ENCODE data around the gene BMP6. TPM values are rescaled to one million over a fixed set of nuclear protein-coding genes. Genes with fewer than 3 reads are reported as not detected.

BMP6 gene
- total RNA-seq, 4 donors from 2014 or later = 1.8 to 7.4 (median 3.8) TPM

- Histone ChIP-seq H3K27me3 (no peaks in the 10 kb centered on the region), H3K27ac (no peak overlapping the region), H3K36me3 (peaks cover 31% of the 10 kb centered on the region), H3K9me3 (no peaks in the 10 kb centered on the region), H3K4me3 (no peak overlapping the region), H3K4me1 (peaks cover 24% of the 10 kb centered on the region)
- WGBS = 85% methylated on average over 4 of the region's 4 CpGs
- DNase-seq (ENCODE audit: low spot score in 2 of 2) = no peak
- TF ChIP-seq, protein P1, sequence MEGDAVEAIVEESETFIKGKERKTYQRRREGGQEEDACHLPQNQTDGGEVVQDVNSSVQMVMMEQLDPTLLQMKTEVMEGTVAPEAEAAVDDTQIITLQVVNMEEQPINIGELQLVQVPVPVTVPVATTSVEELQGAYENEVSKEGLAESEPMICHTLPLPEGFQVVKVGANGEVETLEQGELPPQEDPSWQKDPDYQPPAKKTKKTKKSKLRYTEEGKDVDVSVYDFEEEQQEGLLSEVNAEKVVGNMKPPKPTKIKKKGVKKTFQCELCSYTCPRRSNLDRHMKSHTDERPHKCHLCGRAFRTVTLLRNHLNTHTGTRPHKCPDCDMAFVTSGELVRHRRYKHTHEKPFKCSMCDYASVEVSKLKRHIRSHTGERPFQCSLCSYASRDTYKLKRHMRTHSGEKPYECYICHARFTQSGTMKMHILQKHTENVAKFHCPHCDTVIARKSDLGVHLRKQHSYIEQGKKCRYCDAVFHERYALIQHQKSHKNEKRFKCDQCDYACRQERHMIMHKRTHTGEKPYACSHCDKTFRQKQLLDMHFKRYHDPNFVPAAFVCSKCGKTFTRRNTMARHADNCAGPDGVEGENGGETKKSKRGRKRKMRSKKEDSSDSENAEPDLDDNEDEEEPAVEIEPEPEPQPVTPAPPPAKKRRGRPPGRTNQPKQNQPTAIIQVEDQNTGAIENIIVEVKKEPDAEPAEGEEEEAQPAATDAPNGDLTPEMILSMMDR (IDR thresholded peaks at IDR 0.05) = no peak
Measured at GRCh38 chr6:7906741-7907140, 180.8 kb downstream of the BMP6 start.

- WGBS = 91% methylated on average over 4 of the region's 4 CpGs
- DNase-seq (ENCODE audit: low spot score in 2 of 2) = no peak
- TF ChIP-seq POLR2AphosphoS5 (IDR thresholded peaks at IDR 0.05) (no peak), POLR2A (IDR thresholded peaks at IDR 0.05) (no peak), EP300 (IDR thresholded peaks at IDR 0.05) (no peak)
- TF ChIP-seq, protein P1 (IDR thresholded peaks at IDR 0.05) = no peak
- Histone ChIP-seq H3K4me1 (peaks cover 24% of the 10 kb centered on the region), H3K9me3 (no peaks in the 10 kb centered on the region), H3K27ac (no peak overlapping the region), H3K36me3 (peaks cover 27% of the 10 kb centered on the region), H3K27me3 (no peaks in the 10 kb centered on the region), H3K4me3 (no peak overlapping the region)
Measured at GRCh38 chr6:7907159-7907558, 181.3 kb downstream of the BMP6 start.

DNA sequence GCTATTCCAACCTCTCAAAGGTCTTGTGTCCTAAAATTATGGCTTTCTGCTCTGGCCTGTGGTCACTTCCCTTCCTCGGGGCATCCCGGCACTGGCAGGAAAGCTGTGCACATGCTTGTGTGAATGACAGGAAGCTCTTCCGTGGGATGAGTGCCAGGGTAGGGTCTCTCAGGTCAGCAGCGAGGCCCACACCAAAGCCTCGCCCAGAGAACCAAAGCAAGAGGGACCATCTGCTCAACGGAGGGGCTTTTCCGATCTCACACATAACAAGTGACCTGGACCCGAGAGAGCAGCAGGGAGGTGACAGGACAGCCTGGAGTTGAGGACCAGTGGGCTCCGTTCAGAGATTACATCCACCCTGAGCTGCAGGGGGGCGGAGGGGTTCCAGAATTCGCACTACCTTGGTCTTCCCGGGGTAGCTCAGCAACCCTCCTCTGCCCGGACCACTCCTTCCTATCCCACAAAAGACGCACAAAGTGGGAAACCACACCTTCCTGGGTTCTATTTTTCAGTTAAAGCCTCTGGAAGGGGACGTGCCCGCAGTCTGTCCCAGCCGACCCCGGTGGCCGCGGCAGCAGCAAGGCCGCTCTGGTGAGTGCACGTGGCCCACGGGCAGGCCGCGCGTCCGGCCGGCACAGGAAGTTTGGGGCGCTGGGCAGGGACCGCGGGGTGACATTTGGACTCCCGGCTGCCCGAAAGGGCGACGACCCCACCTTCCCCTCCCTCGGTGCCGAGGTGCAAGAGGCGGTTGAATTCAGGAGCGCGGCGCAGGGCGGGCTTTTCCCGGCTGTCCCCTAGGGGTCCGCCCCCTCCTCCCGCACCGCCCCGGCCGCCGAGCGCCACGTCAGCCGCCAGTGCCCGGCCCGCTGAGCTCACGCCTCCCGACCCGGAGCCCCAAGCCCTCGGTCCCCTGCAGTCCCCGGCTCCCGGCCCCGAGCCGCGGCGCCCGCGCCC, 183.7 kb downstream of the BMP6 start:
- peak overlapping the region; percentile 84 for H3K27ac ChIP-seq
- 28% methylated on average over 7 of the region's 66 CpGs for WGBS
- no peaks in the 10 kb centered on the region for H3K27me3 ChIP-seq
- TF ChIP-seq, protein P1 (IDR thresholded peaks at IDR 0.05) = no peak
- TF ChIP-seq POLR2AphosphoS5 (IDR thresholded peaks at IDR 0.05) (no peak), EP300 (IDR thresholded peaks at IDR 0.05) (no peak), POLR2A (IDR thresholded peaks at IDR 0.05) (no peak)
- peaks cover 24% of the 10 kb centered on the region for H3K4me1 ChIP-seq
- H3K4me3 ChIP-seq = peak overlapping the region; percentile 96
- DNase-seq (ENCODE audit: low spot score in 2 of 2) = peak in 1 of 2 donors; percentile 76
- peaks cover 3% of the 10 kb centered on the region for H3K36me3 ChIP-seq
- no peaks in the 10 kb centered on the region for H3K9me3 ChIP-seq

DNA sequence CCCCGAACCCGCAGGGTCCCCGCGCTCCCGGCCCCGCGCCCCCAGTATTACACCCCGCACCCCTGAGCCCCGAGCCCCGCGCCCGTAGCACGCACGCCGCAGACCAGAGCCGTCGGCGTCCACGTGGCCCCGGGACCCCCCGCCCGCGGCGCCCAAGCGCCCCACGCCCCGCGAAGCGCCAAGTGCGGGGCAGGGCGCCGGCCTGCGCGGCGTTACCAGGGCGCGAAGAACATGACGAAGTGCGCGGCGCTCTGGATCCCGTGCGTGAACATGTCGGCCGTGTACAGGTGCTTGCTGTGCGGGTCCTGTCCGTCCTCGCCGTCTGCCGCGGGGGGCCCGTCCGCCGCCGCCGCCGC, 184.4 kb downstream of the BMP6 start:
- no CpG with 5 or more reads among the region's 57 CpGs for WGBS
- Histone ChIP-seq H3K4me3 (peak overlapping the region; percentile 96), H3K27ac (peak overlapping the region; percentile 84), H3K36me3 (no peaks in the 10 kb centered on the region), H3K27me3 (no peaks in the 10 kb centered on the region), H3K9me3 (no peaks in the 10 kb centered on the region), H3K4me1 (peaks cover 22% of the 10 kb centered on the region)
- DNase-seq (ENCODE audit: low spot score in 2 of 2) = no peak
- TF ChIP-seq, protein P1 (IDR thresholded peaks at IDR 0.05) = no peak
- no peak for TF ChIP-seq POLR2A (IDR thresholded peaks at IDR 0.05)
- no peak for TF ChIP-seq EP300 (IDR thresholded peaks at IDR 0.05)
- no peak for TF ChIP-seq POLR2AphosphoS5 (IDR thresholded peaks at IDR 0.05)

DNA sequence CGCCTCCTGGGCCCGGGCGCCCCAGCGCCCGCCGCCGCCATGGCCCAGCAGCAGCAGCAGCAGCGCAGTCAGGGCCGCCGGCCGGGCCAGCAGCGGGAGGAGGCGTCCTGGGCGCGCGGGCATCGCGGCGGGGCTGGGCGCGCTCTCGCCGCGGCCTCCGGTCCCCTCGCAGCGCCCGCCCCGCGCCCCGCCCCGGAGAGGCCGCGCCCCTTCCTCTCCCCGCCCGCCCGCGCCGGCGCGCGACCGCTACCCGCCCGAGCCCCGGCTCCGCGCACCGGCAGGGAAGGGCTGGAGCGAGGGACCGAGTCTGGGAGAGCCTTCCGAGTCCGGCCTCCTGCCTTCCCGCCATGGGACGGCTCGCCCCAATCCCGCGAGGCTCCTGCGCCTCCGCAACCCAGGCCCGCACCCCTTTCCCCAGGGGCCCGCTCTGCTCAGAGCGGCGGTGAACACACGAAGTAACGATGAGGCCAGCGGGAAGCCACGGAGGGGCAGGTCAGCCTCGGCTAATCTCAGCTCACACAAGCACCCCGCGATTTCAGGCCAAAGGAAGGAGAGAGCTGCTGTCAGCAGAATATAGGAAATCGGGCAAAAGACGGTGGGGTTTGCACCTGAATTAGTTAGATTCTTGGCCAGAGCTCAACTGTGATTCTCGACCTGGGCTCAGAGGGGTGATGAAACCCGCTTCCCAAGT, 184.9 kb downstream of the BMP6 start, which contains the start of gene TXNDC5:
TXNDC5 (minus strand) TSS at position 135 of the 691 bp plus-strand sequence; CDS start at position 123, 12 bp downstream.
- 14% methylated on average over 11 of the region's 75 CpGs for WGBS
- Histone ChIP-seq H3K4me1 (peaks cover 22% of the 10 kb centered on the region), H3K27me3 (no peaks in the 10 kb centered on the region), H3K9me3 (no peaks in the 10 kb centered on the region), H3K27ac (peak within 1 kb of the TSS; percentile 84), H3K36me3 (no peaks in the 10 kb centered on the region), H3K4me3 (peak within 1 kb of the TSS; percentile 96)
- TF ChIP-seq POLR2A (IDR thresholded peaks at IDR 0.05) = peak in 1 of 2 donors; percentile 53
- no peak for TF ChIP-seq POLR2AphosphoS5 (IDR thresholded peaks at IDR 0.05)
- DNase-seq (ENCODE audit: low spot score in 2 of 2) = peak in 1 of 2 donors; percentile 75
